Transverse colon (tissue), 3 donors: ENCODE results near the gene LIX1L.

Experiments
- CTCF ChIP-seq, 5 experiments: fragments of 200-600 bp in 3 of 5; fragments of 450-650 bp in 2 of 5; sonication (generic) in 3 of 5; IDR thresholded peaks; 1 replicate in 2 of 5; 2 replicates in 3 of 5; pipeline ENCODE4 v1.5.1; 2016 to 2017; ENCODE audit warnings: antibody characterized with exemption in 5 of 5, inconsistent platforms in 3 of 5, mild to moderate bottlenecking in 2 of 5, moderate library complexity in 1 of 5
- EP300 ChIP-seq: sonication (generic); formaldehyde crosslinking; IDR thresholded peaks from one replicate; pipeline ENCODE4 v1.6.1; 2017; ENCODE audit warnings: antibody characterized with exemption, low read depth
- POLR2A ChIP-seq: fragments of 450-650 bp; IDR thresholded peaks from one replicate; pipeline ENCODE4 v1.6.1; 2016; ENCODE audit warnings: antibody characterized with exemption, mild to moderate bottlenecking, moderate library complexity

- TF ChIP-seq CTCF (IDR thresholded peaks at IDR 0.05) (no peak), POLR2A (no peak), EP300 (no peak)
These were observed 4.6 kb upstream of the LIX1L start for GRCh38 chr1:145962157-145963102.
